Prostate gland (tissue), 2 donors: Measurements from ENCODE around the gene CCT4.

Experiments used
- CTCF ChIP-seq, 4 experiments: fragments of 200-600 bp in 2 of 4; fragments of 450-650 bp in 2 of 4; sonication (generic) in 2 of 4; IDR thresholded peaks; 1 replicate in 3 of 4; 2 replicates in 1 of 4; pipeline ENCODE4 v1.5.1; 2016 to 2019; ENCODE audit warnings: antibody characterized with exemption in 4 of 4, mild to moderate bottlenecking in 2 of 4, moderate library complexity in 2 of 4
- POLR2A ChIP-seq: fragments of 450-650 bp; IDR thresholded peaks from one replicate; pipeline ENCODE4 v1.6.1; 2016; ENCODE audit warnings: antibody characterized with exemption, mild to moderate bottlenecking
- POLR2AphosphoS5 ChIP-seq: sonication (generic); formaldehyde crosslinking; IDR thresholded peaks from one replicate; pipeline ENCODE4 v1.6.1; 2017; ENCODE audit warnings: antibody characterized with exemption

- TF ChIP-seq CTCF (IDR thresholded peaks at IDR 0.05) (no peak), POLR2AphosphoS5 (no peak), POLR2A (no peak)
These were observed 36.6 kb upstream of the CCT4 start for GRCh38 chr2:61924895-61925663.
